ENCODE data around the gene BPIFB2. TPM values are rescaled to one million over a fixed set of nuclear protein-coding genes. Genes with fewer than 3 reads are reported as not detected.

BPIFB2 gene
- total RNA-seq, 3 donors from 2014 or later (not counting 1 experiment from before 2014, with no cell fraction given), result not detected

DNA sequence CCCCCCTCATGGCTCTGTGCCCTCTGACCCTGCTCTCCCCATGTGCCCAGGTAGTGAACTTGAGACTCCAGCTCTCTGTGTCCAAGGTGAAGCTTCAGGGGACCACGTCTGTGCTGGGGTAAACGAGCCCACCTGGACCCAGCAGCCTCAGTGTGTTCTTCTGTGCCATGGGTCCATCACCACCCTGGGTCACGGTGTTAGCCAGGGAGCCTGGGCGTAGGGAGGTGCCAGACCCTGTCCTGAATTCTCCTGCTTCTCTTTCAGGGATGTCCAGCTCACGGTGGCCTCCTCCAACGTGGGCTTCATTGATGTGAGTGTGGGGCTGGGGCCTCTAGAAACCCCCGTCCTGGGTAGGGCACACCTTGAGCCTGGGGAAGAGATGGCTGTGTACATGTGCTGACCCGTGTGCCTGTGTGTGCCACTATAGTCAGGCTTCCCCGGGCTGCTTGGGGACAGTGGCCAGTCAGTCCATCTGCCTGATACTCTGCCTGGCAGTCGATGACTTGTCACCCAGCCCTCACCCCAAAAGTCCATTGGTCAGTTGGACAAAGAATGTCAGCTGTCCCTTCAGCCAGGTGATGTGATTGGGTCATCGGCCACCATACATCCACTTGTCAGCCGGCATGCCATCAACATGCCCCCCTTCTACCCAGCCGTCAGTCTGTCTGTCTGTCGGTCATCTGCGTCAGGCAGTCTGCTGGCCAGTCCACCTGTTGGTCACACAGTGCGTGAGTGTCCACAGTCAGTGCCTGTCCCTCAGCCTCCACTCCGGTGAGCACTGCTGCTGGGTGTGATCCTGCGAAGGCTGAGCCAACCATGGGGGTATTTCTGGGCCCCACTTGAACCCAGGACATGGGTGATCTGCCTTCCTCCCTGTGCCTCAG is 13.0 kb downstream of the BPIFB2 start:
- Mint-ChIP-seq H3K4me1 (no peaks in the 10 kb centered on the region), H3K4me3 (no peak overlapping the region), H3K9me3 (no peaks in the 10 kb centered on the region), H3K27me3 (ENCODE audit: low read depth in 2 of 2) (no peaks in the 10 kb centered on the region), H3K27ac (no peak overlapping the region), H3K36me3 (no peaks in the 10 kb centered on the region)
- ATAC-seq (no peak), DNase-seq (no peak)
- no peak overlapping the region for H3K27ac ChIP-seq (ENCODE audit: low read length)
- no peaks in the 10 kb centered on the region for H3K27me3 ChIP-seq (ENCODE audit: control insufficient read depth, insufficient read depth, low read length)
- TF ChIP-seq, protein P1, sequence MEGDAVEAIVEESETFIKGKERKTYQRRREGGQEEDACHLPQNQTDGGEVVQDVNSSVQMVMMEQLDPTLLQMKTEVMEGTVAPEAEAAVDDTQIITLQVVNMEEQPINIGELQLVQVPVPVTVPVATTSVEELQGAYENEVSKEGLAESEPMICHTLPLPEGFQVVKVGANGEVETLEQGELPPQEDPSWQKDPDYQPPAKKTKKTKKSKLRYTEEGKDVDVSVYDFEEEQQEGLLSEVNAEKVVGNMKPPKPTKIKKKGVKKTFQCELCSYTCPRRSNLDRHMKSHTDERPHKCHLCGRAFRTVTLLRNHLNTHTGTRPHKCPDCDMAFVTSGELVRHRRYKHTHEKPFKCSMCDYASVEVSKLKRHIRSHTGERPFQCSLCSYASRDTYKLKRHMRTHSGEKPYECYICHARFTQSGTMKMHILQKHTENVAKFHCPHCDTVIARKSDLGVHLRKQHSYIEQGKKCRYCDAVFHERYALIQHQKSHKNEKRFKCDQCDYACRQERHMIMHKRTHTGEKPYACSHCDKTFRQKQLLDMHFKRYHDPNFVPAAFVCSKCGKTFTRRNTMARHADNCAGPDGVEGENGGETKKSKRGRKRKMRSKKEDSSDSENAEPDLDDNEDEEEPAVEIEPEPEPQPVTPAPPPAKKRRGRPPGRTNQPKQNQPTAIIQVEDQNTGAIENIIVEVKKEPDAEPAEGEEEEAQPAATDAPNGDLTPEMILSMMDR (IDR thresholded peaks at IDR 0.05), result no peak
- no peaks in the 10 kb centered on the region for H3K36me3 ChIP-seq (ENCODE audit: control insufficient read depth, insufficient read depth, low read length)
- H3K4me3 ChIP-seq (ENCODE audit: low read length), result no peak overlapping the region
- 91% methylated on average over 18 of the region's 18 CpGs for WGBS (ENCODE audit: insufficient coverage)
- intact Hi-C loops (cut with micrococcal nuclease), result no loop called here
- no peaks in the 10 kb centered on the region for H3K9me3 ChIP-seq (ENCODE audit: control insufficient read depth, insufficient read depth, low read length)
- no peaks in the 10 kb centered on the region for H3K4me1 ChIP-seq (ENCODE audit: control insufficient read depth, insufficient read depth, low read length)

DNA sequence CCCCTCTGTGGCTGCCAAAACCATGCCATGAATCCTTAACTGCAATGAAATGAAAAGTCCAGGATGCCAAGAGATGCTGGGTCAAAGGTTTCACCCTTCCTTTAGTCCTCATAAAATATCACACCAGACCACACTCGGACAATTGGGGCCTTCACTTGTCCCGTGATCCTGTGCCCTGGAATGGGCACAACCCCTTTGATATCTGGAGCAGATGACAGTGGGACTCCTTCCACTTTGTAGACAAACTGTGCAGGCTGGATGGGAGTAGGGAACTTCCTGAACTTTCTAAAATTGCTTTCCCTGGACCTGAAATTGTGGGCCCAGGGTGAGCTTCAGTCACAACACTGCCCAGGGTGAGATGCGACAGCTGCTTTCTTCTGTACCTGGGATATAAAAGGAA is 14.4 kb downstream of the BPIFB2 start:
- no peak overlapping the region for H3K27ac Mint-ChIP-seq
- no peaks in the 10 kb centered on the region for H3K9me3 Mint-ChIP-seq
- H3K27me3 Mint-ChIP-seq (ENCODE audit: low read depth in 2 of 2), result no peaks in the 10 kb centered on the region
- no peaks in the 10 kb centered on the region for H3K9me3 ChIP-seq (ENCODE audit: control insufficient read depth, insufficient read depth, low read length)
- no peaks in the 10 kb centered on the region for H3K36me3 ChIP-seq (ENCODE audit: control insufficient read depth, insufficient read depth, low read length)
- 87% methylated on average over 3 of the region's 3 CpGs for WGBS (ENCODE audit: insufficient coverage)
- no peaks in the 10 kb centered on the region for H3K4me1 ChIP-seq (ENCODE audit: control insufficient read depth, insufficient read depth, low read length)
- no peaks in the 10 kb centered on the region for H3K36me3 Mint-ChIP-seq
- DNase-seq, result no peak
- H3K4me3 ChIP-seq (ENCODE audit: low read length), result no peak overlapping the region
- no peaks in the 10 kb centered on the region for H3K27me3 ChIP-seq (ENCODE audit: control insufficient read depth, insufficient read depth, low read length)
- H3K4me3 Mint-ChIP-seq, result no peak overlapping the region
- intact Hi-C loops (cut with micrococcal nuclease), result no loop called here
- H3K4me1 Mint-ChIP-seq, result no peaks in the 10 kb centered on the region
- ATAC-seq, result no peak
- H3K27ac ChIP-seq (ENCODE audit: low read length), result no peak overlapping the region
- TF ChIP-seq, protein P1 (IDR thresholded peaks at IDR 0.05), result no peak

DNA sequence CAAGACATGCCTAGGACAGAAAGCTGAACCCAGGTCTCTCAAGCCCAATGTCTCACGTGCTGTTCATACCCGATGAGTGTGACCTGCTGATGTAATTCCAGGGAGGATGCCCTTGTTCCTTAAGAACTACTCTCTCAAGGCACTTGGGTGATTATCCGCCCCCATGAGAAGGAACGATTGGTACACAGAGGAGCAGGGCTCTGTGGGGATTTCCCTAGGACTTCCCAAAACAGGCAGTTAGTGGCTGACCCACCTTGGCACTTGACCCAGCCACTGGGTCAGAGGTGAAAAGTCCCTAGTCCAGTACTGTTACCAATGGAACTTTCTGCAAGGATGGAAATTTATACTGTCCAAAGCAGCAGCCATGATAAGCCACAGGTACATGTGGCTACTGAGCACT is 14.8 kb downstream of the BPIFB2 start:
- Histone ChIP-seq H3K27me3 (ENCODE audit: control insufficient read depth, insufficient read depth, low read length) (no peaks in the 10 kb centered on the region), H3K4me1 (ENCODE audit: control insufficient read depth, insufficient read depth, low read length) (no peaks in the 10 kb centered on the region), H3K4me3 (ENCODE audit: low read length) (no peak overlapping the region), H3K9me3 (ENCODE audit: control insufficient read depth, insufficient read depth, low read length) (no peaks in the 10 kb centered on the region), H3K27ac (ENCODE audit: low read length) (no peak overlapping the region), H3K36me3 (ENCODE audit: control insufficient read depth, insufficient read depth, low read length) (no peaks in the 10 kb centered on the region)
- ATAC-seq, result no peak
- Mint-ChIP-seq H3K4me3 (no peak overlapping the region), H3K4me1 (no peaks in the 10 kb centered on the region), H3K27ac (no peak overlapping the region), H3K9me3 (no peaks in the 10 kb centered on the region), H3K36me3 (no peaks in the 10 kb centered on the region), H3K27me3 (ENCODE audit: low read depth in 2 of 2) (no peaks in the 10 kb centered on the region)
- 77% methylated on average over 4 of the region's 4 CpGs for WGBS (ENCODE audit: insufficient coverage)
- no peak for DNase-seq
- intact Hi-C loops (cut with micrococcal nuclease), result no loop called here
- TF ChIP-seq, protein P1 (IDR thresholded peaks at IDR 0.05), result no peak

Data from natural killer cell (primary cell).